Activated CD8-positive, alpha-beta memory T cell treated with anti-CD3 and anti-CD28 coated beads for 24 hours (primary cell): ENCODE measurements around the gene THSD1.
"Not testable (repeated sequence)": the region's sequence is repeated elsewhere in the genome, so short reads cannot be mapped to it uniquely, and the experiment has no call there.

Source experiments
- DNase-seq: peaks from one replicate; pipeline ENCODE4 v3.0.0-alpha.2; 2020

THSD1 gene

GRCh38 chr13:52348983-52349780 is 56.8 kb downstream of the THSD1 start:
- no peak for DNase-seq

GRCh38 chr13:52348071-52348470 is 57.9 kb downstream of the THSD1 start:
- no peak for DNase-seq

GRCh38 chr13:52345631-52346251 is 60.2 kb downstream of the THSD1 start:
- DNase-seq: no peak

- DNase-seq: no peak
These were observed 60.9 kb downstream of the THSD1 start for GRCh38 chr13:52345048-52345447.

GRCh38 chr13:52344108-52344507 is 61.9 kb downstream of the THSD1 start:
- DNase-seq: no peak

- not testable (repeated sequence) for DNase-seq
These were observed 63.8 kb downstream of the THSD1 start for GRCh38 chr13:52342203-52342602.

- DNase-seq: not testable (repeated sequence)
These were observed 68.0 kb downstream of the THSD1 start for GRCh38 chr13:52337828-52338455.

GRCh38 chr13:52334107-52334506 is 71.9 kb downstream of the THSD1 start:
- not testable (repeated sequence) for DNase-seq

- not testable (repeated sequence) for DNase-seq
These were observed 74.1 kb downstream of the THSD1 start for GRCh38 chr13:52331844-52332243.
